Activated T-cell treated with anti-CD3 and anti-CD28 coated beads, Interleukin-2, amount 50 U/mL, for 24 hours (primary cell): ENCODE data around the gene SLC25A33.
"Not testable (repeated sequence)": the region's sequence is repeated elsewhere in the genome, so short reads cannot be mapped to it uniquely, and the experiment has no call there.

ENCODE experiments used
- DNase-seq: peaks from one replicate; pipeline ENCODE4 v3.0.0-alpha.2; 2020
- H3K27ac Mint-ChIP-seq: 2 replicates; pipeline ENCODE4 v1.8.0; 2020; ENCODE audit warnings: mild to moderate bottlenecking, mixed read lengths
- H3K27me3 Mint-ChIP-seq: 2 replicates; pipeline ENCODE4 v1.8.0; 2020; ENCODE audit warnings: mixed read lengths
- H3K36me3 Mint-ChIP-seq: 2 replicates; pipeline ENCODE4 v1.8.0; 2020; ENCODE audit warnings: low read depth, mixed read lengths
- H3K4me1 Mint-ChIP-seq: 2 replicates; pipeline ENCODE4 v1.8.0; 2020; ENCODE audit warnings: low read depth, mixed read lengths
- H3K4me3 Mint-ChIP-seq: 2 replicates; pipeline ENCODE4 v1.8.0; 2020; ENCODE audit warnings: mild to moderate bottlenecking, moderate library complexity, mixed read lengths
- H3K9me3 Mint-ChIP-seq: 2 replicates; pipeline ENCODE4 v1.8.0; 2020; ENCODE audit warnings: mixed read lengths

SLC25A33 gene

GRCh38 chr1:9539165-9539828, at the start of gene SLC25A33:
Gene SLC25A33 (plus strand): TSS chr1:9539465. CDS start chr1:9539692, 227 bp downstream.
- Mint-ChIP-seq H3K36me3 (peaks cover 25% of the 10 kb centered on the region), H3K4me1 (peaks cover 36% of the 10 kb centered on the region), H3K9me3 (no peaks in the 10 kb centered on the region), H3K4me3 (peak within 1 kb of the TSS; percentile 94), H3K27me3 (no peaks in the 10 kb centered on the region), H3K27ac (peak within 1 kb of the TSS; percentile 91)
- DNase-seq, result peak; percentile 99

- Mint-ChIP-seq H3K4me1 (peaks cover 5% of the 10 kb centered on the region), H3K9me3 (no peaks in the 10 kb centered on the region), H3K27ac (no peak overlapping the region), H3K4me3 (no peak overlapping the region), H3K36me3 (no peaks in the 10 kb centered on the region), H3K27me3 (peaks cover 6% of the 10 kb centered on the region)
- DNase-seq, result peak; percentile 90
These were observed 48.5 kb upstream of the SLC25A33 start for GRCh38 chr1:9490605-9491339.

GRCh38 chr1:9493326-9493725, 45.9 kb upstream of the SLC25A33 start:
- Mint-ChIP-seq H3K4me1 (peaks cover 6% of the 10 kb centered on the region), H3K4me3 (no peak overlapping the region), H3K27me3 (peaks cover 9% of the 10 kb centered on the region), H3K9me3 (no peaks in the 10 kb centered on the region), H3K27ac (no peak overlapping the region), H3K36me3 (no peaks in the 10 kb centered on the region)
- DNase-seq, result no peak

GRCh38 chr1:9494936-9495758, 44.1 kb upstream of the SLC25A33 start:
- DNase-seq, result peak; percentile 84
- Mint-ChIP-seq H3K9me3 (no peaks in the 10 kb centered on the region), H3K36me3 (no peaks in the 10 kb centered on the region), H3K27me3 (peaks cover 9% of the 10 kb centered on the region), H3K4me3 (peak overlapping the region; percentile 68), H3K4me1 (peaks cover 6% of the 10 kb centered on the region), H3K27ac (no peak overlapping the region)

- no peak for DNase-seq
- Mint-ChIP-seq H3K27ac (no peak overlapping the region), H3K9me3 (no peaks in the 10 kb centered on the region), H3K27me3 (peaks cover 9% of the 10 kb centered on the region), H3K4me3 (no peak overlapping the region), H3K36me3 (no peaks in the 10 kb centered on the region), H3K4me1 (peaks cover 6% of the 10 kb centered on the region)
These were observed 43.4 kb upstream of the SLC25A33 start for GRCh38 chr1:9495854-9496374.

GRCh38 chr1:9500756-9501754, 38.2 kb upstream of the SLC25A33 start:
- Mint-ChIP-seq H3K27ac (no peak overlapping the region), H3K4me3 (no peak overlapping the region), H3K9me3 (no peaks in the 10 kb centered on the region), H3K36me3 (no peaks in the 10 kb centered on the region), H3K4me1 (no peaks in the 10 kb centered on the region), H3K27me3 (no peaks in the 10 kb centered on the region)
- no peak for DNase-seq

DNA sequence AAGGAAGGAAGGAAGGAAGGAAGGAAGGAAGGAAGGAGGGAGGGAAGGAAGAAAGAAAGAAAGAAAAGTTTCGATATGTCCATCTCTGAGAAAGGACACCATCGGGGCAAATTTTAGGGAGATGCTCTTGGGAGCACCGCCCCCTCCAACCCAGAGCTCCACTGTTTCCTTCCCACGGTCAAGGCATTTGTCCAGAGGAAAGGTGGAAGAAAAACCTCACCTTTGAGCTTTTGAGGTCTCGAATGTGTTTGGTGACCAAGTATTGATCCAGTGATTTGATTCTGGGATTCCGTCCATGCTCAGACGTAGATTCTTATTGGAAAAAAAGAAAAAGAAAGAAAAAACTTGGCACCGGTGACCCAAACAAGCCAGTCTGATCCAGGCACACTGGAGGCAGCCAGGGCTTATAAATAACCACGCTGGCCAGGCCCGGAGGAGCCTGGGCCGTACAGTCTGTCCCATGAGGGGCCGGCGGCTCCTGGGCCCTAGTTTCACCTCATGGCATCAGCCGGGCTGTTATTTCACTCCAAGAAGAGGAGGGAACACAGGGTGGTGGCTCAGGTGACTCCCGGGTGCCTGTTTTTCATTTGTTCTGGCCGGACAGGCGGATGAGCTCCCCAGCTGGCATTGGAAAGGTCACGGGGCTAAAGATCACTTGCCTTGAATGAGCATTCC, 36.1 kb upstream of the SLC25A33 start:
- H3K9me3 Mint-ChIP-seq, result no peaks in the 10 kb centered on the region
- H3K27me3 Mint-ChIP-seq, result no peaks in the 10 kb centered on the region
- DNase-seq, result no peak
- no peak overlapping the region for H3K4me3 Mint-ChIP-seq
- H3K36me3 Mint-ChIP-seq, result no peaks in the 10 kb centered on the region
- H3K27ac Mint-ChIP-seq, result no peak overlapping the region
- no peaks in the 10 kb centered on the region for H3K4me1 Mint-ChIP-seq

- Mint-ChIP-seq H3K36me3 (no peaks in the 10 kb centered on the region), H3K27ac (no peak overlapping the region), H3K4me1 (no peaks in the 10 kb centered on the region), H3K27me3 (no peaks in the 10 kb centered on the region), H3K4me3 (no peak overlapping the region), H3K9me3 (no peaks in the 10 kb centered on the region)
- DNase-seq, result no peak
These were observed 34.1 kb upstream of the SLC25A33 start for GRCh38 chr1:9505143-9505542.

- H3K4me1 Mint-ChIP-seq, result no peaks in the 10 kb centered on the region
- no peak overlapping the region for H3K27ac Mint-ChIP-seq
- no peaks in the 10 kb centered on the region for H3K9me3 Mint-ChIP-seq
- no peak overlapping the region for H3K4me3 Mint-ChIP-seq
- no peaks in the 10 kb centered on the region for H3K27me3 Mint-ChIP-seq
- H3K36me3 Mint-ChIP-seq, result no peaks in the 10 kb centered on the region
- DNase-seq, result no peak
These were observed 32.4 kb upstream of the SLC25A33 start for GRCh38 chr1:9506901-9507300.

GRCh38 chr1:9510130-9510529, 29.1 kb upstream of the SLC25A33 start:
- no peaks in the 10 kb centered on the region for H3K4me1 Mint-ChIP-seq
- H3K36me3 Mint-ChIP-seq, result no peaks in the 10 kb centered on the region
- no peaks in the 10 kb centered on the region for H3K9me3 Mint-ChIP-seq
- H3K27me3 Mint-ChIP-seq, result peaks cover 2% of the 10 kb centered on the region
- H3K27ac Mint-ChIP-seq, result no peak overlapping the region
- H3K4me3 Mint-ChIP-seq, result no peak overlapping the region
- DNase-seq, result no peak

GRCh38 chr1:9515550-9515949, 23.7 kb upstream of the SLC25A33 start:
- not testable (repeated sequence) for H3K36me3 Mint-ChIP-seq, H3K4me1 Mint-ChIP-seq, H3K9me3 Mint-ChIP-seq, DNase-seq, H3K4me3 Mint-ChIP-seq, H3K27ac Mint-ChIP-seq, H3K27me3 Mint-ChIP-seq

DNA sequence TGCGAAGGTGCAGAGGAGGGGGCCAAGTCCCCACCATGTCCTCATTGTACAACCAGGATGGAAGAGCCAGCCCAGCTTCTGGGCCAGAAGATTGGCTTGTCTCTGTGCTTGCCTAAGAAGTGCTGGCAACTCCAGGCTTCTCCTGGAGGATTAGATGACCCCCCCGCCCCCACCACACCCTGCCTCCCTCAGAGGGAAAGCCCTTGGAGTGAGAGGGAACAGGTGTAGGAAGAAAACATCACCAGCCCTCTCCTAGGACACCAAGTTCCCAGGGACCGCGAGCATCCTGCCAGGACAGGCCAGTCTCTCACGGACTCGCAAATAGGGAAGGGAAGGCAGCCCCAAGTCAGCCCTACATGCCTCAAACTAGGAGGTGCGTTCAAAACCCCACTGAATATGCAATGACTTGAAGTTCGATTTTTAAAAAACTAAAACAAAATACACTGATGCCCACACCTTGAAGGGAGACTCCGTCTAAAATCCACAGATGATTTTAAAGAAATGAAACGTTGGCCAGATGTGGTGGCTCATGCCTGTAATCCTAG, 20.7 kb upstream of the SLC25A33 start:
- no peaks in the 10 kb centered on the region for H3K36me3 Mint-ChIP-seq
- H3K27me3 Mint-ChIP-seq, result no peaks in the 10 kb centered on the region
- H3K9me3 Mint-ChIP-seq, result no peaks in the 10 kb centered on the region

GRCh38 chr1:9520411-9520810, 18.9 kb upstream of the SLC25A33 start:
- H3K36me3 Mint-ChIP-seq, result no peaks in the 10 kb centered on the region
- no peaks in the 10 kb centered on the region for H3K4me1 Mint-ChIP-seq
- no peak for DNase-seq
- H3K27me3 Mint-ChIP-seq, result no peaks in the 10 kb centered on the region
- no peaks in the 10 kb centered on the region for H3K9me3 Mint-ChIP-seq
- no peak overlapping the region for H3K4me3 Mint-ChIP-seq
- no peak overlapping the region for H3K27ac Mint-ChIP-seq

More for the DNA sequence above, 20.7 kb upstream of the SLC25A33 start:
- Mint-ChIP-seq H3K27ac (no peak overlapping the region), H3K4me1 (no peaks in the 10 kb centered on the region), H3K4me3 (no peak overlapping the region)
- no peak for DNase-seq
